BJ (cell line): ENCODE results near the gene HCN3. TPM values are rescaled to one million over a fixed set of nuclear protein-coding genes. Genes with fewer than 3 reads are reported as not detected.
A peak's percentile ranks its signal among the peaks of the same experiment; 100 is the strongest.

ENCODE experiments used
- CTCF ChIA-PET: fragments of 350-600 bp; formaldehyde crosslinking; extraction: SDS; loops from one replicate; lab custom pipeline; 2021; ENCODE audit warnings: antibody characterized with exemption, inconsistent platforms; lab: Yijun Ruan, JAX
- POLR2A ChIA-PET: fragments of 300-600 bp; sonication (Branson Sonifier 250); formaldehyde crosslinking; extraction: SDS; loops from one replicate; lab custom pipeline; 2021; ENCODE audit warnings: antibody characterized with exemption; lab: Charles Lee
- DNase-seq: peaks from one replicate; pipeline ENCODE4 v3.0.0-alpha.2; 2011; ENCODE audit warnings: low read depth
- H3K27me3 ChIP-seq: 2 replicates; pipeline ENCODE4 v1.6.0; 2011; ENCODE audit warnings: low read length; ENCODE audit not compliant: control insufficient read depth, insufficient read depth
- H3K36me3 ChIP-seq: 2 replicates; pipeline ENCODE4 v1.5.1; 2011; ENCODE audit warnings: low read length; ENCODE audit not compliant: control insufficient read depth, insufficient read depth
- H3K4me3 ChIP-seq: 2 replicates; pipeline ENCODE4 v1.5.1; 2011; ENCODE audit warnings: low read depth, mild to moderate bottlenecking, control low read depth, low read length
- CTCF ChIP-seq: IDR thresholded peaks from 2 replicates; pipeline ENCODE4 v1.5.1; 2011; ENCODE audit warnings: low read depth, mild to moderate bottlenecking, control low read depth, inconsistent platforms, low read length, moderate library complexity; ENCODE audit not compliant: insufficient read depth
- polyA plus RNA-seq: library from polyadenylated mRNA; depleted of rRNA; stranded (reverse); fragments of >200 nt; gene quantifications from 2 replicates; pipeline ENCODE4 v1.2.3, GENCODE V29; 2011

Gene HCN3
- polyA plus RNA-seq, 1 experiment, result 4.0 TPM

- CTCF ChIA-PET, result interaction anchor here (1.2 kb wide), 2 partner anchors 15 to 58 kb away, joined by 4 to 7 read pairs; no protein-coding TSS in a partner anchor
- TF ChIP-seq CTCF, result no peak
- Histone ChIP-seq H3K36me3 (peaks cover 8% of the 10 kb centered on the region), H3K27me3 (no peaks in the 10 kb centered on the region), H3K4me3 (peak overlapping the region; percentile 86)
- no peak for DNase-seq
- POLR2A ChIA-PET, result no interaction called here
Observed at GRCh38 chr1:155309423-155310021, 32.3 kb downstream of the HCN3 start.

- CTCF ChIA-PET, result interaction anchor here (0.6 to 3.4 kb wide), 2 partner anchors 10 to 40 kb away, joined by 3 to 16 read pairs; no protein-coding TSS in a partner anchor
- TF ChIP-seq CTCF, result no peak
- Histone ChIP-seq H3K4me3 (no peak overlapping the region), H3K27me3 (no peaks in the 10 kb centered on the region), H3K36me3 (peaks cover 9% of the 10 kb centered on the region)
- POLR2A ChIA-PET, result no interaction called here
- no peak for DNase-seq
Observed at GRCh38 chr1:155313261-155313660, 36.0 kb downstream of the HCN3 start.

- TF ChIP-seq CTCF, result no peak
- Histone ChIP-seq H3K36me3 (peaks cover 8% of the 10 kb centered on the region), H3K27me3 (no peaks in the 10 kb centered on the region), H3K4me3 (no peak overlapping the region)
- CTCF ChIA-PET, result interaction anchor here (2.0 kb wide), 1 partner anchor 66 kb away, joined by 9 read pairs; no protein-coding TSS in a partner anchor
- POLR2A ChIA-PET, result no interaction called here
- no peak for DNase-seq
Observed at GRCh38 chr1:155316922-155317321, 39.7 kb downstream of the HCN3 start.

GRCh38 chr1:155318082-155318481 lies 40.8 kb downstream of the HCN3 start:
- POLR2A ChIA-PET, result no interaction called here
- TF ChIP-seq CTCF, result no peak
- H3K36me3 ChIP-seq, result peaks cover 2% of the 10 kb centered on the region; the same call in 1 of the 2 replicates
- CTCF ChIA-PET, result interaction anchor here (0.6 to 2.0 kb wide), 3 partner anchors 67 to 797 kb away, joined by 3 to 9 read pairs (median 4); no protein-coding TSS in a partner anchor
- no peak for DNase-seq
- no peaks in the 10 kb centered on the region for H3K27me3 ChIP-seq
- no peak overlapping the region for H3K4me3 ChIP-seq

GRCh38 chr1:155319536-155319935 lies 42.3 kb downstream of the HCN3 start:
- ChIA-PET CTCF (no interaction called here), POLR2A (no interaction called here)
- peaks cover 1% of the 10 kb centered on the region; the same call in 1 of the 2 replicates for H3K36me3 ChIP-seq
- no peak overlapping the region for H3K4me3 ChIP-seq
- no peaks in the 10 kb centered on the region for H3K27me3 ChIP-seq
- TF ChIP-seq CTCF, result no peak
- DNase-seq, result no peak
